ENCODE results near the gene RAB18. TPM values are rescaled to one million over a fixed set of nuclear protein-coding genes. Genes with fewer than 3 reads are reported as not detected.

RAB18 gene
- total and polyA plus RNA-seq, 2 donors (not counting 1 experiment from before 2014, with no cell fraction given) = 8.4 to 60.5 TPM

DNA sequence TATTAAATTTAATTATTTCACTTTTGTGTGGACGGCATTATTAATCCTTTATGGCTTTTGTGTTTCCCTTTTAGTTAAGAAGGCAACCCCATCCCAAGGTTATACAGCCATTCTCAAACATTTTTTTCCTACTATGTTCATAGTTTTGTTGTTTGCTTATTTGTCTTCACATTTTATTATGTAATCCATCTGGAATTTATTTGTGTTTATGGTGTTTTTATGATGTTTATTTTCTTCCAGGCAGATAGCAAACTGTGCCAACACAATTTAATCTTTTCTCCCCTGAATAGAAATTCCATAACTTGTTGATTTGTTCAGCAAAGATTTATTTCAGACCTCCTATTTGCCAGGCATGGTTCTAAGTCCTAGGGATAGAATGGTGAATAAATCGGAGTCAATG is 42.9 kb downstream of the RAB18 start:
- Histone ChIP-seq H3K27ac (ENCODE audit: low read length in 2 of 2) (no peak overlapping the region), H2AFZ (ENCODE audit: insufficient read depth, low read depth, low read length, poor library complexity, severe bottlenecking) (no peak overlapping the region), H3K4me3 (ENCODE audit: control extremely low read depth in 1 of 5, extremely low read depth in 1 of 5, insufficient read depth in 1 of 5, low read depth in 2 of 5, low read length in 4 of 5) (no peak overlapping the region), H3K79me2 (ENCODE audit: control insufficient read depth, insufficient read depth, low read length) (no peaks in the 10 kb centered on the region), H3K4me1 (ENCODE audit: control insufficient read depth in 2 of 2, insufficient read depth in 2 of 2, low read length in 2 of 2) (no peaks in the 10 kb centered on the region), H3K9me3 (ENCODE audit: control extremely low read depth in 1 of 3, control insufficient read depth in 2 of 3, insufficient read depth in 1 of 3, low read length in 2 of 3) (no peaks in the 10 kb centered on the region), H4K20me1 (ENCODE audit: control insufficient read depth, insufficient read depth, low read length, poor library complexity, severe bottlenecking) (no peaks in the 10 kb centered on the region), H3K9ac (ENCODE audit: low read length) (no peak overlapping the region), H3K36me3 (replicated peaks in 1 of 2; ENCODE audit: control extremely low read depth in 1 of 2, control insufficient read depth in 1 of 2, extremely low read depth in 1 of 2, insufficient read depth in 2 of 2, low read length in 1 of 2) (peaks cover 5 to 6% of the 10 kb centered on the region in 2 experiments), H3K27me3 (replicated peaks in 1 of 4; ENCODE audit: control extremely low read depth in 1 of 4, control insufficient read depth in 3 of 4, insufficient read depth in 4 of 4, low read length in 3 of 4) (no peaks in the 10 kb centered on the region), H3K4me2 (replicated peaks; ENCODE audit: low read depth, low read length, poor library complexity, severe bottlenecking) (no peak overlapping the region)
- WGBS (ENCODE audit: insufficient coverage) = no CpG with 5 or more reads among the region's 2 CpGs
- ChIA-PET POLR2A (no interaction called here), CTCF (no interaction called here)
- ATAC-seq (ENCODE audit: low read depth) (no peak), DNase-seq (no peak)
- H3K9me3 Mint-ChIP-seq (ENCODE audit: insufficient read depth) = no peaks in the 10 kb centered on the region
- H3K27me3 Mint-ChIP-seq = no peaks in the 10 kb centered on the region
- no peak overlapping the region for H3K27ac Mint-ChIP-seq
- no peak overlapping the region for H3K4me3 Mint-ChIP-seq
- TF ChIP-seq, protein P1, sequence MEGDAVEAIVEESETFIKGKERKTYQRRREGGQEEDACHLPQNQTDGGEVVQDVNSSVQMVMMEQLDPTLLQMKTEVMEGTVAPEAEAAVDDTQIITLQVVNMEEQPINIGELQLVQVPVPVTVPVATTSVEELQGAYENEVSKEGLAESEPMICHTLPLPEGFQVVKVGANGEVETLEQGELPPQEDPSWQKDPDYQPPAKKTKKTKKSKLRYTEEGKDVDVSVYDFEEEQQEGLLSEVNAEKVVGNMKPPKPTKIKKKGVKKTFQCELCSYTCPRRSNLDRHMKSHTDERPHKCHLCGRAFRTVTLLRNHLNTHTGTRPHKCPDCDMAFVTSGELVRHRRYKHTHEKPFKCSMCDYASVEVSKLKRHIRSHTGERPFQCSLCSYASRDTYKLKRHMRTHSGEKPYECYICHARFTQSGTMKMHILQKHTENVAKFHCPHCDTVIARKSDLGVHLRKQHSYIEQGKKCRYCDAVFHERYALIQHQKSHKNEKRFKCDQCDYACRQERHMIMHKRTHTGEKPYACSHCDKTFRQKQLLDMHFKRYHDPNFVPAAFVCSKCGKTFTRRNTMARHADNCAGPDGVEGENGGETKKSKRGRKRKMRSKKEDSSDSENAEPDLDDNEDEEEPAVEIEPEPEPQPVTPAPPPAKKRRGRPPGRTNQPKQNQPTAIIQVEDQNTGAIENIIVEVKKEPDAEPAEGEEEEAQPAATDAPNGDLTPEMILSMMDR (IDR thresholded peaks at IDR 0.05) = no peak
- TF ChIP-seq EZH2 (IDR thresholded peaks at IDR 0.05; ENCODE audit: borderline replicate concordance, insufficient read depth, low read depth, low read length, poor library complexity, severe bottlenecking) = no peak
- H3K4me1 Mint-ChIP-seq = no peaks in the 10 kb centered on the region
- intact Hi-C loops (cut with micrococcal nuclease) = no loop called here

DNA sequence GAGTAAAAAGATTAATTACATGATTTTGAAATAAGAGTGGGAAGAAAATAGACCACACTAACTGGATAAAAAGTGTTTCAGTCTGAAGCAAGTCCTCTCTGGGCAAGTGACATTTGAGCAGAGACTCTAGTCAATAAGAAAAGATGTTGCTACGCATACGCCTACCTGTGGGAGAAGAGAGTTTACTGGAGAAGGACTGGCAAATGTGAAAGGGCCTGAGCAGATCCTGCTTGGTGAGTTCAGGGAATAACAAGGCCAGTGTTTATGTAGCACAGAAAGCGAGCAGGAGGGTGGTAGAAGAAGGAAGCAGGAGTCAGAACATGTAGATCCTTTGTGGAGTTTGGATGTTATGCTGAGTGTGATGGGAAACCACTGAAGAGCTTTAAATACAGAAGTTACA is 43.4 kb downstream of the RAB18 start:
- CTCF ChIA-PET = no interaction called here
- H3K27me3 Mint-ChIP-seq = no peaks in the 10 kb centered on the region
- WGBS (ENCODE audit: insufficient coverage) = 100% methylated on average over 3 of the region's 3 CpGs
- no peak overlapping the region for H3K4me2 ChIP-seq (replicated peaks; ENCODE audit: low read depth, low read length, poor library complexity, severe bottlenecking)
- no peak overlapping the region for H3K4me3 Mint-ChIP-seq
- TF ChIP-seq EZH2 (IDR thresholded peaks at IDR 0.05; ENCODE audit: borderline replicate concordance, insufficient read depth, low read depth, low read length, poor library complexity, severe bottlenecking) = no peak
- TF ChIP-seq, protein P1 (IDR thresholded peaks at IDR 0.05) = no peak
- no peak overlapping the region for H3K27ac ChIP-seq (ENCODE audit: low read length in 2 of 2)
- H3K9ac ChIP-seq (ENCODE audit: low read length) = no peak overlapping the region
- no peaks in the 10 kb centered on the region for H3K4me1 Mint-ChIP-seq
- no peaks in the 10 kb centered on the region for H3K4me1 ChIP-seq (ENCODE audit: control insufficient read depth in 2 of 2, insufficient read depth in 2 of 2, low read length in 2 of 2)
- H4K20me1 ChIP-seq (ENCODE audit: control insufficient read depth, insufficient read depth, low read length, poor library complexity, severe bottlenecking) = no peaks in the 10 kb centered on the region
- no peak for DNase-seq
- H3K9me3 Mint-ChIP-seq (ENCODE audit: insufficient read depth) = no peaks in the 10 kb centered on the region
- H2AFZ ChIP-seq (ENCODE audit: insufficient read depth, low read depth, low read length, poor library complexity, severe bottlenecking) = no peak overlapping the region
- no peaks in the 10 kb centered on the region for H3K79me2 ChIP-seq (ENCODE audit: control insufficient read depth, insufficient read depth, low read length)
- H3K9me3 ChIP-seq (ENCODE audit: control extremely low read depth in 1 of 3, control insufficient read depth in 2 of 3, insufficient read depth in 1 of 3, low read length in 2 of 3) = no peaks in the 10 kb centered on the region
- peaks cover 4 to 6% of the 10 kb centered on the region in 2 experiments for H3K36me3 ChIP-seq (replicated peaks in 1 of 2; ENCODE audit: control extremely low read depth in 1 of 2, control insufficient read depth in 1 of 2, extremely low read depth in 1 of 2, insufficient read depth in 2 of 2, low read length in 1 of 2)
- intact Hi-C loops (cut with micrococcal nuclease) = no loop called here
- H3K27ac Mint-ChIP-seq = no peak overlapping the region
- no peak for ATAC-seq (ENCODE audit: low read depth)
- H3K27me3 ChIP-seq (replicated peaks in 1 of 4; ENCODE audit: control extremely low read depth in 1 of 4, control insufficient read depth in 3 of 4, insufficient read depth in 4 of 4, low read length in 3 of 4) = no peaks in the 10 kb centered on the region
- POLR2A ChIA-PET = no interaction called here
- no peak overlapping the region for H3K4me3 ChIP-seq (ENCODE audit: control extremely low read depth in 1 of 5, extremely low read depth in 1 of 5, insufficient read depth in 1 of 5, low read depth in 2 of 5, low read length in 4 of 5)

Data from B cell (primary cell).